Left lung (tissue), 10 donors: Measurements from ENCODE around the gene DTD1. TPM values are rescaled to one million over a fixed set of nuclear protein-coding genes. Genes with fewer than 3 reads are reported as not detected.

Source experiments
- ATAC-seq: fragments of 200-7000 bp; cut with Tn5 transposase; one replicate; pipeline ENCODE4 v1.9.1; 2020; ENCODE audit warnings: moderate library complexity
- DNase-seq, 4 donors: peaks; one replicate each; pipeline ENCODE4 v3.0.0-alpha.2; 2013 to 2020
- H3K27ac ChIP-seq, 2 donors: fragments of 200-600 bp; sonication (generic) in 1 of 2; one replicate each; pipeline versions ENCODE4 v1.5.0 to v1.8.0; 2020 to 2021
- H3K27me3 ChIP-seq, 2 donors: fragments of 200-600 bp; sonication (generic) in 1 of 2; one replicate each; pipeline versions ENCODE4 v1.5.0 to v1.8.0; 2020 to 2021
- H3K36me3 ChIP-seq, 2 donors: fragments of 200-600 bp; sonication (generic) in 1 of 2; one replicate each; pipeline versions ENCODE4 v1.5.0 to v1.8.0; 2020 to 2021
- H3K4me1 ChIP-seq, 2 donors: fragments of 200-600 bp; one replicate each; pipeline ENCODE4 v1.8.0; 2021
- H3K4me3 ChIP-seq, 2 donors: fragments of 200-600 bp; sonication (generic) in 1 of 2; one replicate each; pipeline versions ENCODE4 v1.5.0 to v1.8.0; 2020 to 2021; ENCODE audit warnings: mild to moderate bottlenecking in 1 of 2
- H3K9me3 ChIP-seq, 2 donors: fragments of 200-600 bp; sonication (generic) in 1 of 2; one replicate each; pipeline versions ENCODE4 v1.5.0 to v1.8.0; 2020 to 2021
- CTCF ChIP-seq, 2 donors: fragments of 200-600 bp; sonication (generic) in 1 of 2; IDR thresholded peaks; one replicate each; pipeline versions ENCODE4 v1.5.0 to v1.8.0; 2021; ENCODE audit warnings: antibody characterized with exemption in 2 of 2
- intact Hi-C, 2 donors: fragments of 100-400 bp; cut with DNase I; formaldehyde crosslinking; loops; one replicate each; pipeline versions ENCODE4 v1.11.2 to v1.14.2; 2022
- polyA plus RNA-seq, 6 donors: library from polyadenylated mRNA; unstranded; fragments of 120-200 nt; gene quantifications; one replicate each; pipeline ENCODE4 v1.2.1, GENCODE V29; 2013; ENCODE audit not compliant: insufficient read length in 6 of 6
- total RNA-seq, 2 donors: library from RNA; stranded (reverse); fragmentation: NEBNext Ultra II Directional; extraction: Animal tissue kit (Norgen Biotek cat#: 25700); gene quantifications; one replicate each; pipeline ENCODE4 v1.2.1, GENCODE V29; 2021
- donor health status: DM: no; HTN: yes; CAD: no.
- donor health status: DM: no; HTN: no; CAD: no.

Gene DTD1
- total and polyA plus RNA-seq, 8 donors, result 14.8 to 27.5 (median 25.6) TPM

- Histone ChIP-seq H3K27ac (no peak overlapping the region), H3K4me3 (no peak overlapping the region), H3K36me3 (no peaks in the 10 kb centered on the region), H3K9me3 (no peaks in the 10 kb centered on the region), H3K27me3 (peaks cover 0 to 6% of the 10 kb centered on the region in 2 donors), H3K4me1 (no peaks in the 10 kb centered on the region)
- ATAC-seq, result no peak
- TF ChIP-seq CTCF (IDR thresholded peaks at IDR 0.05), result no peak
- intact Hi-C loops, result no loop called here
- no peak for DNase-seq
Measured at GRCh38 chr20:18811186-18811585, 223.3 kb downstream of the DTD1 start.

- Histone ChIP-seq H3K4me1 (no peaks in the 10 kb centered on the region), H3K4me3 (no peak overlapping the region), H3K27me3 (peaks cover 0 to 6% of the 10 kb centered on the region in 2 donors), H3K9me3 (no peaks in the 10 kb centered on the region), H3K27ac (no peak overlapping the region), H3K36me3 (no peaks in the 10 kb centered on the region)
- ATAC-seq (no peak), DNase-seq (no peak)
- intact Hi-C loops, result no loop called here
- no peak for TF ChIP-seq CTCF (IDR thresholded peaks at IDR 0.05)
Measured at GRCh38 chr20:18811904-18812303, 224.1 kb downstream of the DTD1 start.

GRCh38 chr20:18813483-18813882 is 225.6 kb downstream of the DTD1 start, which contains the start of gene SCP2D1:
Gene SCP2D1, plus strand, starts transcription at chr20:18813783. Its CDS starts 33 bp downstream, at chr20:18813816.
- no peak within 1 kb of the TSS for H3K27ac ChIP-seq
- intact Hi-C loops, result no loop called here
- no peaks in the 10 kb centered on the region for H3K36me3 ChIP-seq
- DNase-seq, result no peak
- no peaks in the 10 kb centered on the region for H3K4me1 ChIP-seq
- no peaks in the 10 kb centered on the region for H3K9me3 ChIP-seq
- ATAC-seq, result no peak
- TF ChIP-seq CTCF (IDR thresholded peaks at IDR 0.05), result no peak
- no peak within 1 kb of the TSS for H3K4me3 ChIP-seq
- peaks cover 0 to 6% of the 10 kb centered on the region in 2 donors for H3K27me3 ChIP-seq

GRCh38 chr20:18815194-18815942 is 227.5 kb downstream of the DTD1 start:
- DNase-seq, result no peak
- no peak for TF ChIP-seq CTCF (IDR thresholded peaks at IDR 0.05)
- Histone ChIP-seq H3K9me3 (peaks cover 0 to 4% of the 10 kb centered on the region in 2 donors), H3K36me3 (no peaks in the 10 kb centered on the region), H3K4me3 (no peak overlapping the region), H3K27ac (no peak overlapping the region), H3K4me1 (no peaks in the 10 kb centered on the region), H3K27me3 (peaks cover 0 to 4% of the 10 kb centered on the region in 2 donors)
- no peak for ATAC-seq
- intact Hi-C loops, result no loop called here

Other genes with a start within 250 kb of the DTD1 start
- 1 to 10 TPM; 2.0 to 2.1 TPM for gene DZANK1, start 121.0 kb upstream of the DTD1 start, total RNA-seq
- 10 to 100 TPM in 2 of 6 donors, 1 to 10 TPM in 4; 6.5 to 10.8 (median 8.7) TPM for gene DZANK1, start 121.0 kb upstream of the DTD1 start, polyA plus RNA-seq
- gene POLR3F, start 120.7 kb upstream of the DTD1 start, total RNA-seq, result 1 to 10 TPM; 8.0 to 8.8 TPM
- gene POLR3F, start 120.7 kb upstream of the DTD1 start, polyA plus RNA-seq, result 10 to 100 TPM; 17.0 to 21.7 (median 18.9) TPM
- gene RBBP9, start 90.8 kb upstream of the DTD1 start, total RNA-seq, result 10 to 100 TPM; 17.5 to 22.4 TPM
- 10 to 100 TPM; 31.8 to 37.2 (median 33.5) TPM for gene RBBP9, start 90.8 kb upstream of the DTD1 start, polyA plus RNA-seq
- 10 to 100 TPM; 72.0 to 93.6 TPM for gene SEC23B, start 80.1 kb upstream of the DTD1 start, total RNA-seq
- gene SEC23B, start 80.1 kb upstream of the DTD1 start, polyA plus RNA-seq, result 10 to 100 TPM; 42.0 to 51.6 (median 44.5) TPM
- gene SMIM26, start 20.6 kb upstream of the DTD1 start, total RNA-seq, result 10 to 100 TPM; 46.8 to 53.2 TPM
- gene SMIM26, start 20.6 kb upstream of the DTD1 start, polyA plus RNA-seq, result 10 to 100 TPM; 62.8 to 78.3 (median 71.5) TPM
- not detected for gene SCP2D1, start 225.7 kb downstream of the DTD1 start, total RNA-seq
- not detected for gene SCP2D1, start 225.7 kb downstream of the DTD1 start, polyA plus RNA-seq